Stimulated activated CD4-positive, alpha-beta T cell treated with anti-CD3 and anti-CD28 coated beads, Interleukin-12 subunit alpha, Interleukin-12 subunit beta, amount 100 ng/mL, for 4 hours (primary cell): ENCODE data around the gene DDAH2.

Experiments
- DNase-seq: peaks from one replicate; pipeline ENCODE4 v3.0.0-alpha.2; 2020

DDAH2 gene

DNA sequence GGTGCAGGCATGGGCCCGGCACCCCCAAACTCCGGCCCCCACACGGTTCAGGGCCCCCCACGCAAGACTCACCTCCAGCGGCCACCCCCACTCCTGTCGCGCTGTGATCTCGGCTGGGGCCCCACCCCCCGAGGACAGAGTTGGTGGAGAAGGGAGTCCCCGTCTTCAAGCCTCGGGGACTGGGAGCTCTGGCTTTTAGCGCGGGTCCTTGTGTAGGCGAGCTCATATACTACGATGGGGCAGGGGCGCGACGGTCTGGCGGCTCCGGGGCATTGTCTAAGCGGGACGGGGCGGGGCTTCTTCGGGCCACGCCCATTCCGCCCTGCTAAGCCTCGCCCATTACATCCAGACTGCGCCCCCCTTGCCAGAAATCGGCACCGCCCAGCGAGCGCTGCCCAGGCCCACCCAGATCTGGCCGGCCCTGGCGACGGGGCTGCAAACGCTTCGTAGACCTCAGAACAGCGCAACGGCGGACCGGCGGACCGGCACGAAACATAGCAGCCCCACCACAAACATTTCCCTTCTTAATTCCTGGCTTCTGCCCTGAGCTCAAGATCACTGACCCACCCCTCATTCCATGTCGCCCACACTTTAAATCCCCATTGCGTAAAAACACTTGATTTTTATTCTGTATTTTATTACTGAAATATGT, 1.0 kb upstream of the DDAH2 start:
- DNase-seq: peak; percentile 68

DNA sequence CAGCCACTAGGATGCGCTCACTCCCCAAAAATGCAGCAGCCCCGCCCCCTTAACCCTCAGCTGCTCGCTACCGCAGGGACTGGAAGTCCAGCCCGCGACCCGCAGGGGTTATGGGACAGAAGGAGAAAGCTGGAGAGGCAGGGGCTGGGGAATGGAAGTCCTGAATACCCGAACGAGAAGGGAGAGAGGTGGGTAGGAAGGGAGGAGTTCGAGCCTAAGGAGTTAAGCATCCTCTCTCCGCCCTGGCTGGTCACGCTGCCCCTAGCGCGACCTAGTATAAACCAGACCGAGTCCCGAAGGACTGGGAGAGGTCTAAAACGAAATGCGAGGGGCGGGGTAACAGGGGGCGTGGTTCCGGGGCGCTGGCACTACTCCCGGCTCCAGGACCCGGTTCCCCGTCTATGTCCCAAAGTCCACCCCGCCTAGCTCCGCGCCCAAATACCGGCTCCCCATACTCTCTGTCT, 448 bp upstream of the DDAH2 start:
- DNase-seq: peak; percentile 74

DNA sequence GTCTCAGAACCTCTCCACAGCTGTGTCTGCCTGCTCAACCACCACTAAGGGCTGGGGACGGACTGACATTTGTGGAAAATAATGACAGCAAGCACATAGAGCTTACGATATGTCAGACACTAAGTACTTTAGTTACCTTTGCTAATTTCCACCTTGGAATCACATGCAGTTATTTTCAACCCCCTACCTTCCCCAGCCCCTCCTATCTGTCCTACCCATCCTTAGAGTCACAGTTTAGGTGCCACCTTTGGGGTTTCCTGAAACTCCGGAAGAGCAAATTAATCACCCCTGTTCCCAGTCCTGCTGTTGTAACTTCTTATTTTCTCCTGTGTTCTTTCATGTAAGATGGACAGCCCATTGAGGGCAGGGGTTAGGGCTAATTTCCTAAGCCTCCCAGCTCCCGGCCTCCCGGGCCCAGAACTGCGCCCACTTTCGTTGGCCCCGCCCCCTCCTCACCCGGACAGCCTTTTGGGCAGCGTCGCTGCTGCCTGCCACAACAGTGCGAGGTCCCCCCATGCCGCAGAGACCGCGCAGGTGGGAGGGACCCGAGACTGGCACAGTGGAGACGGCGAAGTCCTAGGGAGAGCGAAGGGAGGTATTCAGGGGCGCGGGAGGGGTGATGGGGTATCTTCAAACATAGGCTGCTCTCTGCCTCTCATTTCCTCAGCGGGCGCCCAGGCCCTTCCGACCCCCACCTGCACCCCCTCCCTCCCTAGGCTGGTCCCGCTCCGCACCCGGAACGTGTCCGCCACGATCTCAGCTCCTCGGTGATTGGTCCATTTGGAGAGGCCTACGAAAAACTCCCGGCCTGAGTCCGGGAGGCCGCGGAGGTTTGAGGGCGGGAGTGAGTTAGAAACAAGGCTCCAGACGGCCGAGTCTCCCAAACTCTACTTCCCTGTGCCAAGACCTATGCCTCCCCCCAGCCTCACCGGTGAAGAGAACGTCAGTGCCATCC, 1.1 kb downstream of the DDAH2 start:
- DNase-seq: no peak

DNA sequence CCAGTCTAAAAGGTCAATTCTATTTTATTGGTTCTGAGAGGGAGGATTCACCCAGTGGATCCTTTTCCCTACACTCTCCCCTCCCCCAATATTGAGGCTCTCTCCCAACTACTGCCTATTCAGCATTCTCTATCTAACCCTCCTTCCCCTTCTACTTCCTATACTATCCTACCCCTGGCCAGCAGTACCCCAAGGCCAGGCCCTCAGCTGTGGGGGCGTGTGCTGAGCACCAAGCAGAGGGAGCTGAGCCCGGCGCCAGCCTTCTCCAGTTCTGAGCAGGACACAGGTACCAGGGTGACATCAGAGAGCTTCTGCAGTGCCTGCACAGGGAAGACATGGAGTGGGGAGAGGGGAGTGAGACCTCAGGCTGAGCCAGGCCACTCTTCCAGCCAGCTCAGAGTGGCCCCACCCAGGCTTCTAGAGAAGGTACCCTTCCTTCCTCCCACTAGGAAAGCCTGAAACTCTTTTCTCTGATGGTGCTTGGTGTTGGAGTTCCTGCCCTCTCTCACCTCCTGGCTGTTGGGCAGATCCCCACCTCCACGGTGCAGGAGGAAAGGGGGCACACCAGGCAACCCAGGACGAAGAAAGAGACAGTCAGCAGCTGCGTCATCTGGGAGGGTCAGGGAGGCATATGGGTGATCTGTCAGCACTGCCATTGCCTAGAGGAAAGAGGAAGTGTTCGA, 1.9 kb downstream of the DDAH2 start:
- DNase-seq: no peak

DNA sequence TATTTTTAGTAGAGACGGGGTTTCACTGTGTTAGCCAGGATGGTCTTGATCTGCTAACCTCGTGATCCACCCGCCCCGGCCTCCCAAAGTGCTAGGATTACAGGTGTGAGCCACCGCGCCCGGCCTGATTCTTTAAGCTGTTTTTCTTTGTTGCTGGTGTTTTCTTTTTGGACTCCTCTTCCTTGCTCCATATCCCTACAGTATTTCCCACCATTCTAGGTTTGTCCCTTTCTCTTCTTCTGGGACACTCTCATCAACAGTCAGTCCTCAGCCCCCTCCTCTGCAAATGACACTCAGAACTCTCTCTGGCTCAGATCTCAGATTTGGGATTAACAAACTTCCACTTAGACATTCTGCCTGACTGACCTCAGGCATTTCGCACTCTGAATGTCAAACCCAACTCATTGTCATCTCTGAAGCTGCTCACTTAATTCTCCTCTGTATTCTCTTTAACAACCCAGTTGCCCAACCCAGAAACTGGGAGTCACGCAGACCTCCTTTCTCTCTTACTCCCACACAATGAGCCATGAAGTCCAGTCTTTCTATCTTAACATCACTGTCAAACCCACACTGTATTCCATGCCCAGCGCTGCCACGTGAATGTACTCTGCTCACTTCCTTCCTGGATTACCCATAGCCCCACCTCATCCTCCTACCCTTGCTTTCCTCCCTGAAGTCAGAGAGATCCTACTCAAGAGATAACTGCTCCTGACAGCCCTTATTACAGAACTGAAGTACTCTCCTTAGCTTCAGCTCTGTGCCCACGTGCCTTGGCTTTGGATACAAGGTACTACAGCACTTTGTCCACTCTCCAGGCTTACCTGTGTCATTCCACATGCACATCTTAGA, 3.4 kb downstream of the DDAH2 start:
- DNase-seq: no peak

DNA sequence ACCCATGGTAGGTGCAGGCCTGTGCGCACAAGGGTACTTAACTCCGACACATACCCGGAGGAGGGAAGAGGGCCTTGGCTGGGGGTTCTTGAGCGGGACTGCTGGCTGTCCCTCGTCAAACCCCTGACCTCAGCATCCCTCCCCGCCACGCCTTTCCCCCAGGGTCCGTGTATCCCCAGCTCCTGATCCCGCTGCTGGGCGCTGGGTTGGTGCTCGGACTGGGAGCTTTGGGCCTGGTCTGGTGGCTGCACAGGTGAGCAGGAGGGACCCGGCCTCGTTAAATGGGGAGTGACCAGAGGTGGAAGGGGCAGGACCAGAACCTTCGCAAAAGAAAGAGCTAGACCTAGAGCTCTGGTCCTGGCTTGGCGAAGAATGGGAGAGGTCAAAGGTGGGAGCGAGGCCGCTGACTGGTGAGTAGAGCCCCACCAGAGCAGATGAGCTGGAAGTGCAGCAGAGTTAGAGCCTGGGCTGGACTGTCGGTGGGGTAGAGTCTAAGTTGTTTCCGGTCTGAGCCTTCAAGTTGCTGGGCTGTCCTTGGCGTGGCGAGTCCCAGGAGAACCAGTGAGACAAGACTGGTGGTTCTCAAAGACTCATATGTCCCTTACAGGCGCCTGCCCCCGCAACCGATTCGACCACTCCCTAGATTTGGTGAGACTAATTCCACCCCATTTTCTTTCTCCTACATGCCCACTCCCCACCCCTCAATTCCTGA, 5.0 kb downstream of the DDAH2 start:
- no peak for DNase-seq

DNA sequence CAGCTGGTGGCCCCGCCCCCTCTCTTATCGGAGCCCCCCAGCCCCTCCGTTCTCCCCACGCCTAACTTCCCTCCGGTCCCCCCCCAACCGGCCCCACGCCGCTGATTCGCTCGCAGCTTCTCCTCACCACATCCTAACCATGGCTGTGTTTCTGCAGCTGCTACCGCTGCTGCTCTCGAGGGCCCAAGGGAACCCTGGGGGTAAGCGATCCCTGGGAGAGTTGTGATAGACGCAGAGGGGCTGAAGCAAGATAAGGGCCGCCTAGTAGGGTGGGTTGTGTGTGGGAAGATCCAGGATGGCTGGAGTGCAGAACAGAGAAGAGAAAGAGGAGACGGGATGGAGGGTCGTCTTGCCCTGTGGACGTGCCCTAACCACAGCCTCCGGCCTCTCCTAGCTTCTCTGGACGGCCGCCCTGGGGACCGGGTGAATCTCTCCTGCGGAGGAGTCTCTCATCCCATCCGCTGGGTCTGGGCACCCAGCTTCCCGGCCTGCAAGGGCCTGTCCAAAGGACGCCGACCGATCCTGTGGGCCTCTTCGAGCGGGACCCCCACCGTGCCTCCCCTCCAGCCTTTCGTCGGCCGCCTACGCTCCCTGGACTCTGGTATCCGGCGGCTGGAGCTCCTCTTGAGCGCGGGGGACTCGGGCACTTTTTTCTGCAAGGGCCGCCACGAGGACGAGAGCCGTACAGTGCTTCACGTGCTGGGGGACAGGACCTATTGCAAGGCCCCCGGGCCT, 5.7 kb downstream of the DDAH2 start, which contains the start of gene MPIG6B:
MPIG6B (plus strand) TSS at position 129 of the 735 bp plus-strand sequence; CDS start at position 140, 11 bp downstream.
- no peak for DNase-seq

DNA sequence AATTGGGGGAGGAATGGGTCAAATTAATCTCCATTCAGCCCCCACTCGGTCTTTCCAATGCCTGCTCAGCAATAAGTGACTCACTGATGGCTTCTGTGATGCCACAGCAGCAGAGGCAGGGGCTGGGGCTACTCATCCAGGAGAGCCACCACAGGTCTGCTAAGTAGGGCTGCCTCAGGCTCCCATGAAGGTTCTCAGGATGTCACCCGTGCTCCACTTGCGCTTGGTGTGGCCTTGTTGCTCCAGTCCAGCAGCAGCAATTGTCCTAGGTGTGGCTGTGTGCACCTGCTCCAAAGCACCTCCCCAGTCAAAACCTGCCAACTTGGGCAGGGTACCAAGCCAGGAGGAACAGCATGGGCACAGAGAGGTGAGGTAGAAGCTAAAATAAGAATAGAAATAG, 6.9 kb downstream of the DDAH2 start:
- DNase-seq: no peak

DNA sequence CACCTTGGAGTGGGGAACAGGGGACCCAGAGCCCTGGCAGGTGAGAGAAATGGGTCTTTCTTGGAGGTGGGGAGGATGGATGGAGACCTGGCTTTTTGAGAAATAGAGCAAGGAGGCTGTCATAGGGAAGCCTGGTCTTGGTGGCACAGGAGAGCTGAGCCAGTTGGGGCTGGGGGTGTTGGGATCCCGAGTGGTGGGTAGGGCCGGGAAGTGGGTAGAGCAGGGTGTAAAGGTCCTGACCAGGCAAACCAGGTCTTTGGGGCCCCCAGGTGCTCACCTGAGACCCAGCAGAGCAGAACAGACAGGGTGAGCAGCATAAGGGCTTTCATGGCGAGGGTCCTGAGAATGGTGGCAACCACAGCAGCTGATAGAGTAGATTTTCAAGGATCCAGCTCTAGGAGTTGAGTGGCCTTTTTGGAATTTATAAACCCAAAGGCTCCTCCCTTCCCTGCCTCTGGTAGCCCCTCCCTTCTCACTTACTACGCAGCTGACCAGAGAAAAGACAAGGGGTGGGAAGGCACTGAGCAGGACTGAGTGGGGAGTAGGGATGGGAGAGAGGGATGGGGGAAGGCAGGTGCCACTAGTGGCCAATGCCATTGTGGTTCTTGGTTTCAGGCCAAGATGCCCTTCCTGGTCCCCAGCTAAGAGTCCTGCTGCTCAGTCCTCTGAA, 7.6 kb downstream of the DDAH2 start, which contains the start of gene LY6G6C:
LY6G6C (minus strand) TSS at position 396 of the 670 bp plus-strand sequence; CDS start at position 329, 67 bp downstream.
- no peak for DNase-seq

DNA sequence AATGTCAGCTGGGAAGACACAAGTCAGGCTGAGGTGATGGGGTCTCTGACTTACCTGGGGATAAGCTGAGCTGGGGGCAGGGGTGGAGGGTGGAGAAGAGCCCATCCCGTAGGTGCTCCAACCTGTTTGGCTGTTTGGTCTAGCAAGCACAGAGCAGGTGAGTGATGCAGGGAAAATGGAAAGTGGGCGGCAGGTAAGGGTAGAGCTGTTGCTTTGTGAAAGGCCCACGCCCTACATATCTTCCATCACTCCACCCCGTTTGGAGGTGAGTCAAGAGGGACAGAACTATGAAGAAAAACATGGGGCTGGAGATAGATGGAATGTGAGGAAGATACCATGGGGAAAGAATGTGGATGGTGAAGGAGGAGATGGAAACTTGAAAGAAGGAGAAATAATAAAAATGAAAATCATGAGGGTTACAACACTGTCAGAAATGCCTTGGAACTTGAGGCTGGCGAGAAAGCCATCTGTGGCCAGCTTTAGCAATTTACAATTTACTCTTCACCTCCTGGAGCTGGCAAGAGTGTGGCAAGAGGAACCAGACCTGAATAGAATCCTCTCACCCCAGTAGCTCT, 8.8 kb downstream of the DDAH2 start:
- no peak for DNase-seq

DNA sequence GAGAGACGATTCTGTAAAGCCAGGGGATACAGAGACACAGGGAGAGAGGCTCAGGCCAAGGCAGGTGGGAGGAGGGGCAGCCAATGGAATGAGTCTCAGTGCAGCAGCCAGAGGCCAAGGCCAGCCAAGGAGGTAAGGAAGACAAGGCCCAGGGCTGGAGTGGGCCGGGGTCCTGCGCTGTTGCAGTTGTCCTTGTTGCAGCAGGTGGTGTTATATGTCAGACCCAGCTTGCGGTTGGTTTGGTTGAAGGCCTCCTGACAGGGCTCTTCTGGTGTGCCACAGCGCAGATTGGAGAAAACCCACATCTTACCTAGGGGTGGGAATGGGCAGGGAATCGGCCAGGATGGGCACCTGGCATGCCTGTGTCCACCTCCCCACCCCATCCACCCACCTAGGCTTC, 10.1 kb downstream of the DDAH2 start:
- DNase-seq: no peak

DNA sequence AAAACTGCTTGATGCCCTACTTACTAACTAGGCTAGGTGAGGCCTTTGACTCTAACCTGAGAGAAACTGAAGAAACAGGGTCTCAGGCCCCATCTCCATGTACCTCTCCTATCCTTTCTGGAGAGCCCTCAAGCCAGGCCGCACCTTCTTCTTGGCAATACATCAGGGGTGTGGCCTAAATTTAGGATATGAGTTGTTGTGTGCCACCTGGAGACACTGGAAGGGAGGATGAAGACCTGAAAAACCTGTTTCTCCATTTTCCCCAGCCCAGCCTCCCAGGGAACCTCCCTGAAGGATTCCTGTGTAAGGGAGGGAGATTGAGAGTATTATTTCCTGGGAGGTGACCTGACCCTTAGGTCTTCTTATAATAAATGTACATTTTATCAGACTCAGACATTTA, 10.8 kb downstream of the DDAH2 start:
- no peak for DNase-seq

DNA sequence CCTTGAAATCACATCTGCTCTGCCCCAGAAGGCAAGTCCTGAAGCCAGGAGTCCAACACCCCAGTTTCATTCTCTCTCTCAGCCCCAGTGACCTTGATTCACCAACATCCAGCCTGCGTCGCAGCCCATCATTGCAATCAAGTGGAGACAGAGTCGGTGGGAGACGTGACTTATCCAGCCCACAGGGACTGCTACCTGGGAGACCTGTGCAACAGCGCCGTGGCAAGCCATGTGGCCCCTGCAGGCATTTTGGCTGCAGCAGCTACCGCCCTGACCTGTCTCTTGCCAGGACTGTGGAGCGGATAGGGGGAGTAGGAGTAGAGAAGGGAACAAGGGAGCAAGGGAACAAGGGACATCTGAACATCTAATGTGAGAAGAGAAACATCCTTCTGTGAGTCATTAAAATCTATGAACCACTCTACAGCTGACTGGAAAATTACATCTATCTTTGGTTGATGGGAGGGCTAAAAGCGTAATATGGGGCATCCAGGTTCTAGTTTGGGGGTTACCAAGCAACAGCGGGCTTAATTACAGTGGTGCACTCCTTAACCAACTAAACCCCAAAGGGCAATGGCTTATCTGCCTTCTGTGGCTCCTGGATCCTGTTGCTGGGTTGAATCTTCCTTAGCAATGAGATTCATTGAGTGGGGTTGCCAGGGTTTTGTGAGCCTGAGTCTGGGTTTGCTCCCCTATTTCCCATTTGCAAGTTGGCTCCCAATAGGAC, 11.4 kb downstream of the DDAH2 start:
- DNase-seq: no peak

DNA sequence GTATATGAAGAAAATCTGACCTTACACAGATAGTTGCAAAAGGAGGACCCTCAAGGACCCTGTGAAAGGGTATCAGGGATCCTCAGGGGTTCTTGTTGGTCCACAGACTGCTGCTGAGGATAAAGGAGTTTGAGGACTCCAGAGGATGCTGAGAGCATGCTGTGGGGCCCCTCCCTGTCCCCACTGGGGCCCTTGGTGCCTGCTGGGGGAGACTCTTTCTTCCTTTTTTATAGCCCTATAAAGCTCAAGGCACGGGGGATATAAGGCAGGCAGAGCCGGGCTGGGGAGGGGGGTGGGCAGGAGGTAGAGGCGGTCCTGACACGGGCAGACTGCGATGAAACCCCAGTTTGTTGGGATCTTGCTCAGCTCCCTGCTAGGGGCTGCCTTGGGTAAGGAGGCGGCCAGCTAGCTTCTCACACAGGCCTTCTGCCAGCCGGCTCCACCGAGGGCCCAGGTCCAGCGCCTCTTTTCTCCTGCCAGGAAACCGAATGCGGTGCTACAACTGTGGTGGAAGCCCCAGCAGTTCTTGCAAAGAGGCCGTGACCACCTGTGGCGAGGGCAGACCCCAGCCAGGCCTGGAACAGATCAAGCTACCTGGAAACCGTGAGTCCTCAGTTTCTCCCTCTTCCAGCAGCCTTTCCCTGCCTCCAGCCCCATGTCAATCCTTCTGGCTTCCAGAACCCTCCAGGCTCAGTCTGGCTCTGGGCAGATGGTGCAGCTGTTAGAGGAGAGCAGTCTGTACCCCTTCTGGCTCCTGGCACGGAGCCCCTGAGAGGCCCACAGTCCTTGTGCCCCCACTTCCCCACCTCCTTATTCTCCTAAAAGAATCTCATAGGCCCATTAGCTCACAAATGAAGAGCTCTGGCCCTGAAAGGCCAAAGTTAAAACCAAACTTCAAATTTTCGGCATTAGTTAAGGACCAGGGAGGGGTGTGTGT, 13.8 kb downstream of the DDAH2 start, which contains the start of gene LY6G6D:
LY6G6D (plus strand) TSS at position 327 of the 937 bp plus-strand sequence; CDS start at position 335, 8 bp downstream.
- DNase-seq: no peak

DNA sequence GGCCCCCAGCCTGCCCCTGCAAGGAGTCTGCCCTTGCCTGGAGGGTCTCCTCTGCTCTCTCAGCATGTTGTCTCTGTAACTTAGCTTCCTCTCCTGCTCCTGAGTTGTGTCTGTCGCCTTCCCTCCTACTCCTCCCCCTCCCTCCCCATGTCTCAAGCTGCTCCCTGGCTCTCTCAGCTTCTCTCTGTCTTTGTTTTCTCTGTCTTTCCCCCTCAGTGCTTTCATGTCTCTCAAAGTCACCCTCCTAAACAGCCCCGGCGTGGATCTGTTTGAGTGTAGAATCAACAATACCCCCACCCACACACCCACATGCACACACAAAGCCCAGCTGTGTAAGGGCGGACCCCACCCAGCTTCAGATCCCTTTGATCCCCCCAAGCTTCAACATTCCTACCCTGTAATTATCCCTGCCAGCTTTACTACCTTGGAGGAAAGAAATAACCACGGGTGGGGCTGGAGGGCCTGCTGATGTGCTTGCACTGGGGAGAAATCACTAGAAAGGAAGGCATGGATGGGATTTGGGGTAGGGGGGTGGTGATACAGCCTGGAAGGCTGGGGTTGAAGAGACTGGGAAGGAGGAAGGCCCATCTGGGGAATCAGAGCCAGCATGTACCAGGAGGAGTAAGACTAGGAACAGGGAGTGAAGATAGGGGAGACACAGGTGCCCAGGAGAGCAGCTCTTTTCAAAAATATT, 15.0 kb downstream of the DDAH2 start:
- no peak for DNase-seq

DNA sequence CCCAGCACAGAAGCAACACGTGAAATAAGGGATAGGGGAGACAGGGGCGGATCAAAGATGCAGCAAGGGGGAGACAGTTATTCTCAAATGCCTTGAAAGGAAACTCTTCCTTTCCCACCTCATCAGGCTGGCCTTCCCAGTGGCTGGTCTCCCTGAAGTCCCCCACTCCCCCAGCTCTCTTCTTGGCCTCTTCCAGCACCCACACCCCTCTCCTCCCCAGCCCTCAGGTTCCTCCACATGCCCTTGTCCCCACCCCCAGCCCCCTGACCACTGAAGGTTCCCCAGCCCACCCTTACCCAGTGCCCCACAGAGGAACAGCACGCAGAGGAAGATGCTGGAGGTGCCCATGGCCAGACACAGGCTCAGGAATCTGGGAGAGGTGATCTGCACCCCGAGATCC, 15.6 kb downstream of the DDAH2 start:
- no peak for DNase-seq

DNA sequence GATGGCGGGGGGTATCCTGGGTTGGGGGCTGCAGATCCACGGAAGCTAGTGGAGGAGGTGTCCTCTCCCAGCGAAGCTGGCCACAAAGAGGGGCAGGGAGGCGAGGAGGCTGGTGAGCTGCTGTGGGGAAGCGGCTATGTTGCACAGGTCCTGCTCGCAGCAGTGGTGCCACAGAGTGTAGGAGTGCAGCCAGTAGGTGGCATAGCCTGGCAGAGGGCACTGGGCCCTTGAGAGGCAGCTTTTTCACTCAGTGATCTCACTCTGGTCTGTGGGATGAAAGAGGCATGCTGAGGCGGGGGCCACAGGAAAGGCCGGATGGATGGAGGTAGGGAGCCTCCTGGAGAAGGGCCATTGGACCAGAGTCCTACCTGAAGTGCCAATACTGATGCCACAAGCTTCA, 16.8 kb downstream of the DDAH2 start:
- DNase-seq: no peak
